HG02981 (cell line): ENCODE results near the gene KCTD11.
"Not testable (repeated sequence)": the region's sequence is repeated elsewhere in the genome, so short reads cannot be mapped to it uniquely, and the experiment has no call there.

Experiments
- ATAC-seq: cut with Tn5 transposase; IDR thresholded peaks from one replicate; pipeline ENCODE4 v1.9.1; 2021; ENCODE audit warnings: mild to moderate bottlenecking, moderate library complexity; ENCODE audit not compliant: unreplicated experiment

KCTD11 gene

DNA sequence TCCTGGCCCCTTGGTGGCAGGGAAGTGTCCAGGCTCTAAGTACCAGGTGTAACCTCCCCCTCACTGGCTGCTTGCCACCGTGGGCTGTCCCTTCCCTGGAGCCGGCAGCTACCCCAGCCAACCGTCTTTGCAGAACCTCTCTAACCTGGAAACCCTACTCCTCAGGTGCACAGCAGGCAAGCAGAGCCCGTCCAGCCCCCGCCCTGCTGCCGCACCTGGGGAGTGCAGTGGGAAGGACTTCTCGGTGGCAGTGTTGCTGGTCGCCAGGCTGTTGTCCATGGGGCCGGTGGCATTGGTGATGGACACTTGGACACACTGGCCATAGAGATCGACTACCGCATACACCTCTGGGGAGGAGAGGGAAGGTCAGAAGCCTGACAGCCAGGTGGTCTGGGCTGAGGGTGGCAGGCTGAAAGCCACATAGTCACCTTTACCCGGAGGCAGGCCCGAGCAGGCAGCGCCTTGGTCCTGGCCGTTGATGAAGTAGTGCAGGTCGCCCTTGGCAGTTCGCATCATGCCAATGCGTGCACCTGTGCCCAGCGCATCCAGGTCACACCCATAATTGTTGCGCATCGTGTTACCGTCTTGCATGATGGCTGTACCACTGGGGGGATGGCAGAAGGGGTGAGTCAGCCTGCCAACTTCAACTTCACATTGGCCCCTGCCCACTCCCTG is 29.3 kb upstream of the KCTD11 start:
- no peak for ATAC-seq

DNA sequence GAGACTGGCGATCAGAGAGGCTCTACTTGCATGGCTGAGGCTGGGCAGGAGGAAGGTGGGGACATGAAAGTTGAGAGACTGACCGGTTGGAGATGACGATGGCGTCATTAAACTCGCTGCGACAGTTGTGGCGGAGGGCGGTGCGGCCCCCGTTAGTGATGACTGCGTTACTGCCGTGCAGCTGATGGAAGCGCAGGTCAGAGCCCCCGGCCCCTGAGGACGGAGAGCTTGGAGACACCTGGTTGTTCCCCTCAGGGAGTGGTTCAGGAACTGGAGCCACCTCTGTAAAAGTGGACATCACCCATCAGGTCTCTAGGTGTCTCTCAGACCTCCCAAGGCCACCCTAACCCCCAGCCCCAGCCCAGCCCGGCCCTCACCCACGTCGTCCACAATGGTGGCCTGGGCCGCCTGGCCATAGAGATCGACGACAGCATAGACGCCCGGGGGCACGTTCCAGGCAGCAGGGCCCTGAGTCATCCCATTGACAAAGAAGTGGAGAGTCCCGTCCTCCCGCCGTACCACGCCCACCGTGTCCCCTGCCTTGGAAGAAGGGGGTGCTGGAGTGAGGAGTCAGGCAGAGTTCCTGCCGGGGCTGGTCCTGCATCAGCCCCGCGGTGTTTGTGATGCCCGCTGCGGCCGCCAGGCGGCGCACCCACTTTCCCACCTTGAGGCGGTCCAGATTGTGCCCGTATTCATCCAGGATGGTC is 28.1 kb upstream of the KCTD11 start:
- no peak for ATAC-seq

DNA sequence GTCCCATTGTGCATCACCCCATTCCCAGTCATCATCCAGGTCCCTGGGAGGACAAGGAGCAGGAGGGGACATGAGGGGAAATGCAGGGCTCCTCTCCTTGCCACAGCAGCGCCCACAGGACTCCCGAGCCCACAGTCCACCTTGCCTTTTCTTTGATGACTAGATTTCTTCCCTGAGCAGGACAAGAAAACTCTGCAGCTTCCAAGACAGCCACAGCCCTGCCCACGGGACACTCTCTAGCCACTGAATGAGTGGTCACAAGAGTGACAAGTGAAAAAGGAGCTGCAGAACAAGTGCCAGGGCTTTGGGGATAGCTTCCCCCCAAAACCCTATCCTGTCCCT is 27.6 kb upstream of the KCTD11 start:
- no peak for ATAC-seq

DNA sequence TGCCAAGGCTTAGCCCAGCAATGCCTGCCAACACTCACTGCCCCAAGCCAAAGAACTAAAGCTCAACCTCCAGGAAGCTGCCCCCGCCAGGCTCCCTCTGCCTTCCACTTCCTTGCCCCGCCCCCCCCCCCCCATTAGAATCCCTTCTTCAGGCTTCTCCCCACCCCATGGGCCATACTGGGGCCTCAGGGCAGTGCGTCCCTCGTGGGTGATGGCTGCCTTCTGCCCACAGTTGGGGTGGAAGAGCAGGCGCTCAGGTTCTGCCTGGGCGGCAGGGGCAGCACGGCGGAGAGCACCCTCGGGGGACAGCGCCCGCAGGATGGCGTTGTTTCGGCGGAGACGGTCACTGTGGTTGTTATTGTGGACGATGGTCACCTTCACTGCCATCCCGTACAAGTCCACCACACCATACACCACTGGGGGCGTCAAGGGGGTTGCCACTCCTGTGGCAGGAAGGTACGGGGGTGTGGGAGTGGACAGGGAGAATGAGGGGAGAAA is 26.9 kb upstream of the KCTD11 start:
- ATAC-seq, result no peak

DNA sequence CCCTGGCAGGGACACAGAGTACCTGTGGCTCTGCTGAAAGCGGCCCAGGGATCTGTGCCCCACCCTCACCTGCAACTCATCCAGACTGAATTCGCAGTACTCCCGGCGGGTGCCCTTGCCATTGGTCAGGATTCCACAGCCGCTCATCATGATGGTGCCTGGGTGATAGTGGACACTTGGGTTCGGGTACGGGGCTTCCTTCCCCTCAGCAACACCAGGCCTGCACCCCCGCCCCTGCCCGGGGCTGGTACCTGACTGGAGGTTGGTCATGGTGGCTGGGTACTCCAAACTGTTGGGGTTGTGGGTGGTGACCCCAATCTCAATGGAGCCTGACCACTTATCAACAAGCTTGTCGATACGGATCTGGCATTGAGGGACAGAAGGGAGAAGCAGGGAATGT is 25.8 kb upstream of the KCTD11 start:
- no peak for ATAC-seq

DNA sequence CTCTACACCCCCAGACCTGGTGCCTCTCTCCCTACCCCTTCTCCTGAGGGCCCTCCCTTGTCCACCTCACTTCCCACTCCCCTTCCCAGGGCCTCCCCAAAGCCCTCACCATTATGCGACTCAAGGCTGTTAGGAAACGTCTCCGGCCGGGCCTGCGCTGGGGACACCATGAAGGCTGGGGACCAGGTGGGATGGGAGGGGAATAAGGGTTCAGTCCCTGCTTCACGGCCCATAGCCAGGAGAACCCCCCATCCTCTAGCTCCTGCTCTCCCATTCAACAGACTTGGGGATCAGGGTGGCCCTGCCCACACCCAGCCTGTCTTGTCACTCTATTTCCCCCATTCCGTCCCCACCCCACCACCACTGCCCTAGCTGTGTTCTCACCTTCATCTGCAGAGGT is 24.9 kb upstream of the KCTD11 start:
- no peak for ATAC-seq

DNA sequence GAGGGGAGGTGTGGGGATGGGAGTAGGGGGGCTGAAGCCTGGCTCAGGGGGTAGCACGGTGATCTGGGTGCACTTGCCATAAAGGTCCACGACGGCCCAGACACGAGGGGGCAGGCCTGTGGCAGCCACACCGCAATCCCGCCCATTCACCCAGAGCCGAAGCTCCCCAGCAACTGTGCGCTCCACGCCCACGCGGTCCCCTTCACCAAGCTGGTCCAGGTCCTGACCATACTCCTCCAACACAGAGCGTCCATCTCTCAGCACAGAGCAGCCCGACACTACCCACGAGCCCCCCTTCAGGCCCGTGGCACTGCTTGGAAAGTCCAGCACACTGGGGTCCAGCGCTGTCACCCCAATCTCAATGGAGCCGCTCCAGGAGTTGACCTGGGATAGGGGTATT is 24.5 kb upstream of the KCTD11 start:
- ATAC-seq, result no peak

DNA sequence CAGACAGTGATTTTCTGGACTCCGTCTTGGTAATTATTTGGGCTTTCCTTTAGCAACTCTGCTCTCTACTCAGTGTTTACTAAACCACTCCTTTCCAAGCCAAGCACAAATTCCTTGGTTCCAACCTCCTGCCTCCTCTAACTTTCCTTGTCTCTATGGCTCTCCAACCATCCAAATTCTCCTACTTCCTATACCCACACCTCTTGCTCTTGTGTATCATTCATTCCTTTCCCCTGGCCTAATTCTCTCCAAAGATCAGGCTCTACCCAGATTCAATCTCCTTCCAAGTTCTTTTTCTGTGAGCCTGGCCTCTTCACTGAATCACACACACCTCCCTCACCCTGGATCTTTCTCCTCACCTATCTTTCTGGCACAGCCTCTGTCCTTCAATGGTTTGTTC is 24.0 kb upstream of the KCTD11 start:
- ATAC-seq, result no peak

DNA sequence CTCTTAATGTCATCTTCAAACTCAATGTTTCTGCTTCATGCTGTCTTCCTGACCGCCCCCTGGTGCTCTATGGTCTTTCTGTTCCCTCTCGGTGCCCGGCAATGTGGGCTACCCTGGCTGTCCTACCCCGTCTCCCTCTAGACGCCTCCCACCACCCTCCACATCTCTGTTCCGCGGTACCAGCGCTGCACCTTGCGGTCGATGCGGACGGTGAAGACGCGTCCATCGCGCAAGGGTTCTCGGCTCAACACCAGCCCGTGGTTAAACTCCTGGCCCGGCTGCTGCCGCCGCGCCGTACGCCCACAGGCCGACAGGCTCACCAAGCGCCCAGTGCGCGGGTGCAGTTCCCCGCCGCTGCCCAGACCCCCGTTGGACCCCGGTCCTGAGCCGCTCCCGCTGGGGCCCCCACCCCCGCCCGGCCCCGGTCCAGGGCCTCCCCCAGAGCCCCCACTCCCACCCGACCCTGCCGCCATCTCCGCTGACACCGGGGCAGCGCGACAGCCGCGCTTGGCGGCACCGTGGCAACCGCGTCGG is 23.1 kb upstream of the KCTD11 start, which contains the start of gene NEURL4:
TSS of gene NEURL4 (minus strand) at position 496 of the 534 bp plus-strand sequence. CDS start at position 473, 23 bp downstream.
- peak; percentile 17 for ATAC-seq

DNA sequence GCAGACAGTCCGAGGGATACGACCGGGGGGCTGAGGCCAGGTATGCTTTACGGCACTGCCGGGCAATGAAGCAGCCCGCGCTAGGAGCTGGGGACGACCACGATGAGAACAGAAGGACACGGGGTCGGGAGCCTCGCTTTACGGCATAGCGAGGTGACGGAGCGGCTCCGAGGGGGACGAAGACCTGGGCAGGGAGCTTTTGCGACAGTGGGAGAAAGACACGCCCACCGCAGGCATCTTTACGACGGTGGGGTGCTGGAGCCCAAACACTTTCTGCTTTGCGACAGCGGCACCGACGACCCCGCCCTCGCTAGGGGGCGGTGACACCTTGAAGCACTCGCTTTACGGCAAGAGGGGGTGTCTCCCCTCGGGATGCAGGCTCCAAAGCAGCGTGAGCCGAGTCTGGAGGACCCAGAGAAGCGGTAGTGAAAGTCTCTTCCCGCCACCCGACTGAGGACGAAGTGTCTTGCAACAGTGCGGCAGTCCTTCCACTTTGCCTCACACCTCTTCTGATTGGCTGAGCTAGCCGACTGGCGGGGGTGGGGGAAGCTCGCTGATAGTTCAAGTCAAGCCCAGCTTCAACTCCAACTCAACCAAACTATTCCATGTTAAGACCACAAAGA is 22.5 kb upstream of the KCTD11 start:
- peak; percentile 52 for ATAC-seq

DNA sequence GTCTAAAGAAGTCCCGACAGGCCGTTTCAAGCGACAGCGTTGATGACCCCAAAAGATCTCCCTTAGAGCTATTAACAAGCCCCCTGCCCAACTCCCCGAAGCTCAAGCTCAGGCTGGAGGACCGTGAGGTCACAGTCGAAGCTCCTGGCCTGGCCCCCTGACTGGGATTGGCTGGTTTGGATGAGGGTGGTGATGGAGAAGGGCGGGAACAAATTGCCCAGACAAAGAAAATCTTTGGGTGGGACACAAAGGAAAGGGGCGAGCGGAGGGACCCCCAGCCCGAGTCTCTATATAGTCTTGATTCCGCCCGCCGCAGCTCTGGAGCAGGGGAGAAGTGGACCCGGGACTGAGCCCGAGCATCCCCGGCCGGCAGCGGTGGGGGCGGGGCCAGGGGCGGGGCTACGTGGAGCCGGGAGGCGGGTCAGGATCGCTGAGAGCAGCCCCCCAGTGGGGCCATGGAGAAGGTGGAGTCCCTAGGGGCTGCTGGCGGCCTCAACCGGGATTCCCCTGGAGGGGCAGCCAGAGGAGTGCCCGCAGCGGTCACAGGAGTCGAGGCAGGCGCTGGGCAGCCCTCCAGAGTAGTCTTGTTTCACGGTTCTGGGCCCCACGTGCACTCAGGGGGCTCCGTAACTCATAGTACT is 21.8 kb upstream of the KCTD11 start:
- ATAC-seq, result peak; percentile 42

DNA sequence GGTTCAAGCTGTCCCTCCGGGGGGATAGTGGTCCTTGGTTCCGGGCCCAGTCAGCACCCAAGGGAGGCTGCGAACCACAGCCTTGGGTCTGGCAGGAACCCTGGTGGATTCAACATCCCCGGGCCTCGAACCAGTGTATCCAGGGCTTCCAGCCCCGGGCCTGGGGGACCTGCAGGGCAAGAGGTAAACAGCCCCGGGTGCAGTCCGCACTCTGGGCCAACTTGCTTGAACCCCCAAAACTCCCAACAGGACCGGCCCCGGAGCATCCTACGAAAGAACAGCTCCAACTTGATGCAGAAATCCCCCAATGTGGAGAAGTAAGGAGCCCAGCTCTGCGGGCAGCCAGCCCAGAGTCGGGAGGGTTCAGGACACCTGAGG is 21.3 kb upstream of the KCTD11 start:
- no peak for ATAC-seq

DNA sequence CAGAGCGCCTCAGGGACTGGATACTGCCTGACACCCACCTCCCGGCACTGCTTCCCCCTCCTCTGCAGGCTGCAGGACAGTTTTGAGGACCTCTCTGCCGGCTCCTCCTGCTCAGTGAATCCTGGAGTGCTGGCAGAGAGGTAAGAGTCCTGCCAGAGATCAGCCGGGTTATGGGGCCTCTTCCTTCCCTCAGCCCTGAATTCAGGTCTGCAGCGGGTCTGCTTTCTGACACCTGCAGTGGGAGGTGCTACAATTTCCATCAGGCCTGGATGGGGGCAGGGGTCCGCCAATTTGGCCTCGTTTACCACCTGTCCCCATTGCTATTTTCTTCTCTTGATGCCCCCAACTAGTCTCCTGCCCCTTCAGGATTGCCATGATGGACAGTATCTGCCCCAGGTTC is 19.9 kb upstream of the KCTD11 start:
- ATAC-seq, result no peak

DNA sequence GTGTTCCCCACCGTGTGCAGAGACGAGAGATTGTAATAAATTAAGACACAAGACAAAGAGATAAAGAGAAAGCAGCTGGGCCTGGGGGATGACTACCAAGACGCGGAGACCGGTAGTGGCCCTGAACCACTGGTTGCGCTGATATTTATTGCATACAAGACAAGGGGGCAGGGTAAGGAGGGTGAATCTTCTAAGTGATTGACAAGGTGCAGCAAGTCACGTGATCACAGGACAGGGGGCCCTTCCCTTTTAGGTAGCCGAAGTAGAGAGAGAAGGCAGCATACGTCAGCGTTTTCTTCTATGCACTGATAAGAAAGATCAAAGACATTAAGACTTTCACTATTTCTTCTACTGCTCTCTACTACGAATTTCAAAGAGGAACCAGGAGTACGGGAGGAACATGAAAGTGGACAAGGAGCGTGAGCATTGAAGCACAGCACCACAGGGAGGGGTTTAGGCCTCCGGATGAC is 19.3 kb upstream of the KCTD11 start:
- ATAC-seq, result not testable (repeated sequence)

DNA sequence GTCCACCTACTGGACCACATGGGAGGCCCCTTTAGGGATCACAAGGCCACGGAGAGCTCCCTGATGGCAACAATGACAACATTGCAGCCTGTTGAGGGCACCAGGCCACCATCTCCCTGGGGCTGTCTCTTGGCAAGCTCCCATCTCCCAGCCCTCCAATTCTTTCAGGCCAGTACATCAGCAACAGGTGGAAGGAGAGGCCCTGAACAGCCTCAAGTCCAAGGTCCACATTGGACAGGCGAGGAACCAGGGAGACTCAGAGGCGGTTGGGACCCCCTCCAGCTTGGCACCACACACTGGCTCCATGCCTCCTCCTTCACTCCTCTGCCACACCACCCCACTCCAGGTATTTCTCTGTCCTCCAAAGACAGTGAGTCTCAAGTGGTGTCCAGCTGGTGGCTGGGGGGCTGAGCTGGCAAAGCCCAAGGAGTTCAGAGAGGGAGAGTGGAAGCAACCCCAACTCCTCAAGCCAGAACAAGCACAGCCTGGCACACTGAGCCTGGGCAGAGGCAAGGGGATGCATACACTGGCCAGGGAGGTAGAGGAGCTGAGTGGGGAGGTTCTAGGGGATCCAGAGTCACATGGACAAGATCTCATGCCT is 16.9 kb upstream of the KCTD11 start:
- no peak for ATAC-seq

DNA sequence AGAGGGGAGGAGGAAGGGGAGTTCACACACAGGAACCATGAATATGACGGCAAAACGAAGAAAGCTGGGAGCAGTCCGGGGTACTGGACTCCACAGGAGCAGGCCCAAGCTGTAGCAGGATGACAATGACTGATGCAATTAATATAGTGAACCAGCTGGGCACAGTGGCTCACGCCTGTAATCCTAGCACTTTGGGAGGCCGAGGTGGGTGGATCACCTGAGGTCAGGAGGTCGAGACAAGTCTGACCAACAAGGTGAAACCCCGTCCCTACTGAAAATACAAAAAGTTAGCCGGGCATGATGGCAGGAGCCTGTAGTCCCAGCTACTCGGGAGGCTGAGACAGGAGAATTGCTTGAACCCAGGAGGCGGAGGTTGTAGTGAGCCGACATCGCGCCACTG is 16.2 kb upstream of the KCTD11 start:
- not testable (repeated sequence) for ATAC-seq

DNA sequence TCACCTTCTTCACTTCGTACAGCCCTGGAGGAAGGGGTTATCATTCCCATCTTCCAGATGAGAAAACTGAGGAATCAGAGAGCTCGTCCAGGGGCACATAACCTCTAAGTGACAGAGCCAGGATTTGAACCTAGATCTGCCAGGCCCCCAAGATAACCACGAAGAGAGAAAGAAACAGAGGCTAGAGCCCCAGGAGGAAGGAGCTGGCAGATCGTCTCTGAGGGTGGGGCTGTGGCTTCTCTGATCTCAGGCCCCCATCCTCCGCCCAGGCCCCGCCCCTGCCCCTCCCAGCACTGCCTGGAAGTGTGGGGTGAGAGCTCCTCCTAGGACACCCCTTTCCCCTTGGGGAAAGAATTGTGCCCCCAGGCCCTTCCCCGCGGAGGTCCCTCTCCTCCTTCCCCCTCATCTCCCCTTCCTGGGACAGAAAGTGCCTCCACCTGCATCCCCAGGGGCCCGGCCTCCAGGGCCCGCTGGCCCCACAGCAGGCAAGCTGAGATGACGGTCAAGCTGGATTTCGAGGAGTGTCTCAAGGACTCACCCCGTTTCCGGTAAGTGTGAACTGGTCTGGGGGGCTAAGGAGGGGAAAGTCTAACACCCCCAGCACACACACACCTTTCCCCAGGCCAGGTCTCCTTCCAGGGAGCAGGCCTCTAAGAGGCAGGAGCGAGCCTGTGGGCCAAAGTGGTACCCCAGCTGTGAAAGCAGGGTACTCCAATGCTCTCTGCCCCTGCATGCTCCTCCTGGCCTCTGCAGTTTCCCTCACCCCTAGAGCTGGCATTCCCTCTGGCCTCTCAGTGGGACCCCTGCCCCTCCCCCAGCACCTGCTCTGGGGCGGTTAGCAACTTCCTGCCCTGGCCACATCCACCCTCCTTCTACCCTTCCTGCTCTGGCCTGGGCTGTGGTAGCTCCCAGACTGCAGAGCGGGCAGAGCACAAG is 15.5 kb upstream of the KCTD11 start, which contains the start of gene ACAP1:
TSS of gene ACAP1 (plus strand) at position 290 of the 936 bp plus-strand sequence. CDS start at position 496, 206 bp downstream.
- ATAC-seq, result peak; percentile 55

DNA sequence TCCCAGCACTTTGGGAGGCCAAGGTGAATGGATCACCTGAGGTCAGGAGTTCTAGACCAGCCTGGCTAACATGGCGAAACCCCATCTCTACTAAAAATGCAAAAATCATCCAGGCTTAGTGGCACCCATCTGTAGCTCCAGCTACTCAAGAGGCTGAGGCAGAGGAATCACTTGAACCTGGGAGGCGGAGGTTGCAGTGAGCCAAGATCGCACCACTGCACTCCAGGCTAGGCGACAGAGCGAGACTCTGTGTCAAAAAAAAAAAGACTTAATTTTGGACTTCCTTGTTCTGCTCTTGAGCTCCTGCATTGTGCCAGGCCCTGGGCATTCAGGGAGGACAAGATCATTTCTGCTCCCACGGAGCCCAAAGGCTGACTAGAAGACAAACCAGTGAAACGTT is 14.4 kb upstream of the KCTD11 start:
- not testable (repeated sequence) for ATAC-seq

DNA sequence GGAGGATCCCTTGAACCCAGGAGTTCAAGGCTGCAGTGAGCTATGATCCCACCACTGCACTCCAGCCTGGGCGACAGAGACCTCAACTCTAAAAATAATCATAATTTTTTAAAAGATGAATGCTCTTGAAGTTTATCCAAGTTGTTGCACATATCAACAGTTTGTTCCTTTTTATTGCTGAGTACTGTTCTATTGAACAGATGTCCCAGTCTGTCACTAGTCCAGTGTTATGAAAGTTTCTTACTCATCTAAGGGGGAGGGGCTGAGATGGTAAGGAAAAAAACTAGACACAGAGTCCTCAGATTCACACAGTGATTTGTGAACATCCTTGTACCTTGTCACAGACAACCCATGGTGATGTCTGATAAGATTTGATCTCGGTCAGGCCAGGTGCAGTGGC is 11.8 kb upstream of the KCTD11 start:
- ATAC-seq, result no peak

DNA sequence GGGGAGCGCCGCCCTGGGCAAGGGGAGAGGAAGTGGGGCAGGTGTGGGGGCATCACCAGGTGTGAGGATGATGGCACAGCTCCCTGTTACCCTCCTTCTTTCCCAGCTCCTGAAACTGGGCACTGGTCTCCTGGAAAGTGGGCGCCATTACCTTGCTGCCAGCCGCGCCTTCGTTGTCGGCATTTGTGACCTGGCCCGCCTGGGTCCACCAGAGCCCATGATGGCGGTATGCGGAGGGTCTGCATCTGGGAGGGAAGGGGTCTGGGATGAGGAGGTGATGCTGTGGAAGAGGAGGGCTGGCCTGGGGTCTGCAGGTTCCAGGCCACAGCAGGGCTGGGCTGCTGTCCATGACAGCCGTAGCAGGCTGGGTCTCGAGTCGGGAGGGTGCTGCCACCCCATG is 10.1 kb upstream of the KCTD11 start:
- no peak for ATAC-seq
